H1 (cell line): ENCODE data around the gene TXNRD2. TPM values are rescaled to one million over a fixed set of nuclear protein-coding genes. Genes with fewer than 3 reads are reported as not detected.

Experiments used
- ASH2L ChIP-seq: fragments of 200-600, 300-600 bp; sonication (generic); IDR thresholded peaks from one replicate; pipeline ENCODE4 v1.7.1; 2017; ENCODE audit warnings: low read length
- BCL11A ChIP-seq, 2 experiments: IDR thresholded peaks; one replicate each; pipeline ENCODE4 v1.6.1; 2011; ENCODE audit warnings: low read depth in 2 of 2, low read length in 2 of 2, mild to moderate bottlenecking in 2 of 2
- CEBPB ChIP-seq: IDR thresholded peaks from 2 replicates; pipeline ENCODE4 v1.6.1; 2012; ENCODE audit warnings: low read depth, low read length
- CTBP2 ChIP-seq: IDR thresholded peaks from 2 replicates; pipeline ENCODE4 v1.7.0; 2011; ENCODE audit warnings: borderline replicate concordance, mild to moderate bottlenecking, moderate library complexity, mixed read lengths, low read length; ENCODE audit not compliant: insufficient read depth, insufficient read length
- EGR1 ChIP-seq: IDR thresholded peaks from 2 replicates; pipeline ENCODE4 v1.6.1; 2011; ENCODE audit warnings: low read depth, low read length, borderline replicate concordance
- KDM5A ChIP-seq: fragments of 200-600 bp; IDR thresholded peaks from 2 replicates; pipeline ENCODE4 v1.7.1; 2012; ENCODE audit warnings: mild to moderate bottlenecking, low read length, inconsistent platforms, mixed read lengths
- NRF1 ChIP-seq: IDR thresholded peaks from 2 replicates; pipeline ENCODE4 v1.6.1; 2011; ENCODE audit warnings: mild to moderate bottlenecking, low read depth, low read length, improper control_type of control experiment
- PHF8 ChIP-seq: fragments of 200-600 bp; sonication (generic); conservative IDR thresholded peaks from 2 replicates; pipeline ENCODE4 v1.7.1; 2012; ENCODE audit warnings: low read depth, mild to moderate bottlenecking, inconsistent platforms, low read length, moderate library complexity
- POLR2AphosphoS5 ChIP-seq: IDR thresholded peaks from 2 replicates; pipeline ENCODE4 v1.6.1; 2011; ENCODE audit warnings: low read depth, low read length
- RNF2 ChIP-seq: fragments of 200-900, 300-1000 bp; sonication (generic); IDR thresholded peaks from 2 replicates; pipeline ENCODE4 v1.7.1; 2016; ENCODE audit warnings: borderline replicate concordance, low read depth, mild to moderate bottlenecking, antibody characterized with exemption, low read length; ENCODE audit not compliant: poor library complexity, severe bottlenecking; ENCODE audit errors: missing control alignments
- RXRA ChIP-seq: IDR thresholded peaks from 2 replicates; pipeline ENCODE4 v1.6.1; 2011; ENCODE audit warnings: low read depth, mild to moderate bottlenecking, low read length, moderate library complexity; ENCODE audit not compliant: insufficient read depth
- SAP30 ChIP-seq: fragments of 300-600 bp; sonication (generic); IDR thresholded peaks from 2 replicates; pipeline ENCODE4 v1.7.1; 2012; ENCODE audit warnings: low read length, moderate library complexity, mild to moderate bottlenecking, inconsistent platforms; ENCODE audit not compliant: insufficient read depth, insufficient replicate concordance
- SIN3A ChIP-seq, 2 experiments: IDR thresholded peaks in 1 of 2; conservative IDR thresholded peaks in 1 of 2; 2 replicates each; pipeline ENCODE4 v1.6.1; 2011 to 2012; ENCODE audit warnings: low read length in 2 of 2, improper control_type of control experiment in 1 of 2, low read depth in 1 of 2, mild to moderate bottlenecking in 1 of 2
- SIRT6 ChIP-seq: IDR thresholded peaks from one replicate; pipeline ENCODE4 v1.7.1; 2012; ENCODE audit warnings: low read length, inconsistent platforms
- SP2 ChIP-seq: IDR thresholded peaks from 2 replicates; pipeline ENCODE4 v1.6.1; 2012; ENCODE audit warnings: mild to moderate bottlenecking, low read length, inconsistent platforms
- SRF ChIP-seq: IDR thresholded peaks from 2 replicates; pipeline ENCODE4 v1.6.1; 2011; ENCODE audit warnings: mild to moderate bottlenecking, low read depth, low read length, moderate library complexity
- YY1 ChIP-seq: IDR thresholded peaks from 2 replicates; pipeline ENCODE4 v1.6.1; 2011; ENCODE audit warnings: low read depth, mild to moderate bottlenecking, low read length
- polyA plus RNA-seq, 7 experiments: library from polyadenylated mRNA; depleted of rRNA in 3 of 7; stranded (reverse) in 5 of 7; unstranded in 2 of 7; fragments of >200 nt in 5 of 7; fragments of 200-250 nt in 2 of 7; gene quantifications; 1 replicate in 5 of 7; 2 replicates in 1 of 7; 4 replicates in 1 of 7; pipeline versions ENCODE4 v1.2.1 to v1.2.3, GENCODE V29; 2011 to 2013; ENCODE audit warnings: missing spikeins in 2 of 7, mixed read lengths in 2 of 7
- total RNA-seq: library from RNA; stranded (reverse); fragmentation: NEBNext Ultra II Directional; extraction: Animal tissue kit (Norgen Biotek cat#: 25700); gene quantifications from 2 replicates; pipeline ENCODE4 v1.2.1, GENCODE V29; 2021
- TF ChIP-seq, protein P1 (sequence below): IDR thresholded peaks from 2 replicates; pipeline ENCODE4 v1.6.1; 2012; ENCODE audit warnings: low read length, inconsistent platforms
- TF ChIP-seq, protein P2 (sequence below): IDR thresholded peaks from 2 replicates; pipeline ENCODE4 v1.6.1; 2011; ENCODE audit warnings: low read depth, mild to moderate bottlenecking, low read length; ENCODE audit not compliant: insufficient read depth
- TF ChIP-seq, protein P3 (sequence below): IDR thresholded peaks from 2 replicates; pipeline ENCODE4 v1.6.1; 2012; ENCODE audit warnings: inconsistent platforms

TXNRD2 gene
- total and polyA plus RNA-seq, 2 of the 8 experiments (the other 6 are each of a cell fraction or from before 2014, with no cell fraction given), result 14.8 to 21.9 TPM

DNA sequence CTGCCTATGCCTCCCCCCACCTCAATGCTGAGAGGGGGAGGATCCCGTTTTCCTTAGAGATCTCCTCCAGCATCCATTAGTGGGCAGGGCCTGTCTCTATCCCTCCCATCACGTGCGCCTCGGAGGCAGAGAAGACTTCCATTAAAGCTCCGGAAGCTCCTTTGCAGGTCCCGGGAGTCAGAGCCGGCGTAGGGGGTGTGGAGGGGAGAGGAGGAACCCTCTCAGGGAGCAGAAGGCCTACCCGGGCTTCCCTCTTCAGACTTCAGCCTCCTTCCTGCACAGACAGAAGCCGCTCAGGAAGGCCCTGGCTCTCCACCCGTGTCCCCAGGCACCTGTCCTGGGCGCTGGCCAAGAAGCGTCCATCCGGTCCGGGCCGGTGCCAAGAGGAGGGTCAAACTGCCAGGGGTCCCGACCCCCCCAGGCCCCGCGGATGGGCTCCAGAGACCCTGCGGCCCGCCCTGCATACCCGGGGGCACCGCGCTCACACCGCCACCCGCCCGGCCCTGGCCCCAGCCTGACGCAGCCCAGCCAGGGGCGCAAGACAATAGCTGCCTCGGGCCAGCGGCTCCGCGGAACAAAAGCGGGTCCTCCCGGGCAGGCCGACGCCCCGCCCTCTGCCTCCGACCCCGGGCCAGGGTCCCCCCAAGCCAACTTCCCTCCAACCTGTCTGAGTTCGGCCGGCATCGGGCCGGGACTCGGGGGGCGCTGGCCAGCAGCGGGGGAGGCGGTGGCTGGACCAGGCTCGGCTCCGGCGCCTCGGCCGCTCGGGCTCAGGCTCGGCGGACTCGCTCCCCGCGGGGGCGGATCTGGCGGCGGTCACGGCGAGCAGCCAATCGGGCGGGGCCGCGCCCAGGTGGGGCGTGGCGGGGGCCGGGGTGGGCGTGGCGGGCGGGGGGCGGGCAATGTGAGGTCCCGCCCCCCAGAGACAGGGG lies 45.1 kb upstream of the TXNRD2 start (continued):
- TF ChIP-seq, protein P1, sequence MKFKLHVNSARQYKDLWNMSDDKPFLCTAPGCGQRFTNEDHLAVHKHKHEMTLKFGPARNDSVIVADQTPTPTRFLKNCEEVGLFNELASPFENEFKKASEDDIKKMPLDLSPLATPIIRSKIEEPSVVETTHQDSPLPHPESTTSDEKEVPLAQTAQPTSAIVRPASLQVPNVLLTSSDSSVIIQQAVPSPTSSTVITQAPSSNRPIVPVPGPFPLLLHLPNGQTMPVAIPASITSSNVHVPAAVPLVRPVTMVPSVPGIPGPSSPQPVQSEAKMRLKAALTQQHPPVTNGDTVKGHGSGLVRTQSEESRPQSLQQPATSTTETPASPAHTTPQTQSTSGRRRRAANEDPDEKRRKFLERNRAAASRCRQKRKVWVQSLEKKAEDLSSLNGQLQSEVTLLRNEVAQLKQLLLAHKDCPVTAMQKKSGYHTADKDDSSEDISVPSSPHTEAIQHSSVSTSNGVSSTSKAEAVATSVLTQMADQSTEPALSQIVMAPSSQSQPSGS, result no peak
- TF ChIP-seq NRF1 (no peak), ASH2L (peak; percentile 47), CEBPB (no peak), POLR2AphosphoS5 (peak; percentile 54; the same call in 1 of the 2 replicates), SIN3A (conservative IDR thresholded peaks at IDR 0.05 in 1 of 2, IDR thresholded peaks at IDR 0.05 in 1 of 2; ENCODE audit: low read depth in 1 of 2, low read length in 2 of 2) (peak in 1 of 2 experiments; percentile 72; a peak in 1 of 4 replicates), CTBP2 (no peak), SAP30 (no peak), RXRA (no peak), SP2 (no peak), SIRT6 (no peak), BCL11A (IDR thresholded peaks at IDR 0.05; ENCODE audit: low read depth in 2 of 2, low read length in 2 of 2) (no peak), RNF2 (no peak), PHF8 (peak; percentile 76), SRF (no peak), YY1 (peak; percentile 80), KDM5A (no peak), EGR1 (peak; percentile 73; the same call in 1 of the 2 replicates)
- TF ChIP-seq, protein P2, sequence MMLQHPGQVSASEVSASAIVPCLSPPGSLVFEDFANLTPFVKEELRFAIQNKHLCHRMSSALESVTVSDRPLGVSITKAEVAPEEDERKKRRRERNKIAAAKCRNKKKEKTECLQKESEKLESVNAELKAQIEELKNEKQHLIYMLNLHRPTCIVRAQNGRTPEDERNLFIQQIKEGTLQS, result no peak
- TF ChIP-seq, protein P3, sequence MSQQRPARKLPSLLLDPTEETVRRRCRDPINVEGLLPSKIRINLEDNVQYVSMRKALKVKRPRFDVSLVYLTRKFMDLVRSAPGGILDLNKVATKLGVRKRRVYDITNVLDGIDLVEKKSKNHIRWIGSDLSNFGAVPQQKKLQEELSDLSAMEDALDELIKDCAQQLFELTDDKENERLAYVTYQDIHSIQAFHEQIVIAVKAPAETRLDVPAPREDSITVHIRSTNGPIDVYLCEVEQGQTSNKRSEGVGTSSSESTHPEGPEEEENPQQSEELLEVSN, result no peak
